A549 treated with ZK216348 at 1 μM for 4 hours (cell line): Measurements from ENCODE around the gene PSMD3. TPM values are rescaled to one million over a fixed set of nuclear protein-coding genes. Genes with fewer than 3 reads are reported as not detected.

Experiments used
- total RNA-seq: library from RNA; stranded (reverse); fragments of 200-300 nt; extraction: Qiagen RNA extraction; gene quantifications from 5 replicates; pipeline ENCODE4 v1.2.3, GENCODE V29; 2022; ENCODE audit warnings: low read depth

The PSMD3 gene
- 136 to 184 TPM (median 177 TPM) in 5 replicates for total RNA-seq

GRCh38 chr17:39980351-39981206 is at the start of gene PSMD3:
TSS of gene PSMD3 (plus strand) at chr17:39980807. CDS start at chr17:39980971, 164 bp downstream.

GRCh38 chr17:39962642-39963220 is 17.9 kb upstream of the PSMD3 start, which contains the start of gene GSDMA:
TSS of gene GSDMA (plus strand) at chr17:39963004. CDS start at chr17:39965688, 2,684 bp downstream.

GRCh38 chr17:40015005-40015997 is 34.7 kb downstream of the PSMD3 start, which contains the start of gene CSF3:
TSS of gene CSF3 (plus strand) at chr17:40015440. CDS start at chr17:40015475, 35 bp downstream.

Other genes with a start within 250 kb of the PSMD3 start
- 3.9 to 7.4 TPM (median 5.1 TPM) in 5 replicates for gene GRB7, start 242.9 kb upstream of the PSMD3 start, total RNA-seq
- not detected in 5 replicates for gene IKZF3, start 116.5 kb upstream of the PSMD3 start, total RNA-seq
- not detected in 5 replicates for gene ZPBP2, start 112.6 kb upstream of the PSMD3 start, total RNA-seq
- 1.7 to 3.1 TPM (median 1.9 TPM) in 5 replicates for gene GSDMB, start 62.2 kb upstream of the PSMD3 start, total RNA-seq
- gene ORMDL3, start 53.2 kb upstream of the PSMD3 start, total RNA-seq: 36.9 to 42.2 TPM (median 40.0 TPM) in 5 replicates
- gene LRRC3C, start 53.1 kb upstream of the PSMD3 start, total RNA-seq: not detected in 5 replicates
- not detected in 5 replicates for gene GSDMA, start 17.8 kb upstream of the PSMD3 start, total RNA-seq
- gene CSF3, start 34.6 kb downstream of the PSMD3 start, total RNA-seq: 0.19 to 0.68 TPM (median 0.22 TPM) in 4 of 5 replicates, not detected in the other
- gene MED24, start 73.6 kb downstream of the PSMD3 start, total RNA-seq: 33.5 to 68.4 TPM (median 57.8 TPM) in 5 replicates
- 17.1 to 27.1 TPM (median 22.3 TPM) in 5 replicates for gene THRA, start 82.2 kb downstream of the PSMD3 start, total RNA-seq
- 8.8 to 11.3 TPM (median 10.3 TPM) in 5 replicates for gene NR1D1, start 119.8 kb downstream of the PSMD3 start, total RNA-seq
- 55.9 to 70.2 TPM (median 69.0 TPM) in 5 replicates for gene MSL1, start 141.2 kb downstream of the PSMD3 start, total RNA-seq
- gene CASC3, start 159.7 kb downstream of the PSMD3 start, total RNA-seq: 43.8 to 51.0 TPM (median 48.4 TPM) in 5 replicates
- 2.1 to 3.4 TPM (median 2.9 TPM) in 5 replicates for gene RAPGEFL1, start 196.7 kb downstream of the PSMD3 start, total RNA-seq
- gene WIPF2, start 238.5 kb downstream of the PSMD3 start, total RNA-seq: 17.1 to 25.1 TPM (median 20.9 TPM) in 5 replicates